DLD1 (cell line): ENCODE results near the gene RNF39.
"Not testable (repeated sequence)": the region's sequence is repeated elsewhere in the genome, so short reads cannot be mapped to it uniquely, and the experiment has no call there.

Source experiments
- in situ Hi-C: cut with HindIII; loops from 2 replicates; pipeline ENCODE4 v1.10.0; 2017; ENCODE audit warnings: low sequenced_read_pairs

Gene RNF39, protein sequence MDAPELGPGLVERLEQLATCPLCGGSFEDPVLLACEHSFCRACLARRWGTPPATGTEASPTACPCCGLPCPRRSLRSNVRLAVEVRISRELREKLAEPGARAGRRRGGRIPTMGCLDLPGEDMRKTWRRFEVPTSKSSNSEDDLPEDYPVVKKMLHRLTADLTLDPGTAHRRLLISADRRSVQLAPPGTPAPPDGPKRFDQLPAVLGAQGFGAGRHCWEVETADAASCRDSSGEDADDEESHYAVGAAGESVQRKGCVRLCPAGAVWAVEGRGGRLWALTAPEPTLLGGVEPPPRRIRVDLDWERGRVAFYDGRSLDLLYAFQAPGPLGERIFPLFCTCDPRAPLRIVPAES

GRCh38 chr6:30075094-30075789 lies at the start of gene RNF39:
Gene RNF39, minus strand, starts transcription at chr6:30075769. Its CDS starts 184 bp downstream, at chr6:30075585.
- in situ Hi-C loops, result loop anchor here (25.0 kb wide), 1 partner anchor 112 kb away; no protein-coding TSS in a partner anchor

- in situ Hi-C loops, result no loop called here
Observed at GRCh38 chr6:30122515-30122914, 46.9 kb upstream of the RNF39 start.

DNA sequence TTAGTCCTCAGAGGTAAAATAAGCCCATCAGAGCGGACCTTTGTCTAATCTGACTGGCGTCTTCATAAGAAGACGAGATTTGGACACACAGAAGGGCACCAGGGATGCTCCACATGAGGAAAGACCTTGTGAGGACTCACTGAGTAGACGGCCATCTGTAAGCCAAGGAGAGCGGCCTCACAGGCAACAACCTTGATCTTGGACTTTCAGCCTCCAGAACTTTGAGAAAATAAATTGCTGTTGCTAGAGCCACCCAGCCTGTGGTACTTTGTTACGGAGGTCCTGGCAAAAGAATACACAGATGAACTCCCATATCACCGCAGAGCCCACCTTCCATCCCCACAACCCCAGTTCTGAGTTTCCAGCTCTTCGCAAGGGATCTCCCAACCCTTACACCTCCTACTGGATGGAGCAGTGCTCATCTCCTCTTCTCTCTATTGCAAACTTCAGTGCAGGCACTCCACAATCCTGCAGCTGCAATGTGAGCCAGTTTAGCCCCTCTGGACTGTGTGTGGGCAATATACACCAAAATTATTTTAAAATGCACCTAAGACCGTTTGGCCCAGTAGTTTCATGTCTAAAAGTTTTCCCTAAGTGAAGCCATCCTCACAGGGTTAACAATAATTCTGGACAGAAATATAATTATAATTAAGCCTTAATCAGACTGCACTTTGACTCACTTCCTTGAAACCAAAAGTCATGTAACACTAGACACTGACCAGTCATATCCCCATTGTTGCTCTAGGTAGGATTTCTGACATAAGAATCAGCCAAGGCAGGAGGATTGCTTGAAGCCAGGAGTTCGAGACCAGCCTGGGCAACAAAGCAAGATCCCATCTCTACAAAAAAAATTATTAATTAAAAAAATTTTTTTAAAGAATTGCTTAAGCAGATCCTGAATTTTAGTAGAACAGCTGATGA lies 46.1 kb upstream of the RNF39 start:
- in situ Hi-C loops, result no loop called here

DNA sequence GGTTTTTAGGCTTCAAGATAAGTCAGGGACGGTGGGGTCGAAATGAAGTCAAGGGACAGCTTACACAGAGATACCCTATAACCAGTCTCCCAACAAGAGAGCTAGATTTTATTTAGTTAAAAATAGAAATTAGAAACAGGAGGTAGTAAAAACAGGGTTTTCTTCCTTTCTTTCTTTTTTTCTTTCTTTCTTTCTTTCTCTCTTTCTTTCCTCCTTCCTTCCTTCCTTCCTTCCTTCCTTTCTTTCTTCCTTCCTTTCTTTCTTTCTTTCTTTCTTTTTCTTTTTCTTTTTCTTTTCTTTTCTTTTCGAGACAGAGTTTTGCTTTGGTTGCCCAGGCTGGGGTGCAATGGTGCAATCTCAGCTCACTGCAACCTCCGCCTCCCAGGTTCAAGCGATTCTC lies 43.1 kb upstream of the RNF39 start:
- in situ Hi-C loops, result not testable (repeated sequence)

DNA sequence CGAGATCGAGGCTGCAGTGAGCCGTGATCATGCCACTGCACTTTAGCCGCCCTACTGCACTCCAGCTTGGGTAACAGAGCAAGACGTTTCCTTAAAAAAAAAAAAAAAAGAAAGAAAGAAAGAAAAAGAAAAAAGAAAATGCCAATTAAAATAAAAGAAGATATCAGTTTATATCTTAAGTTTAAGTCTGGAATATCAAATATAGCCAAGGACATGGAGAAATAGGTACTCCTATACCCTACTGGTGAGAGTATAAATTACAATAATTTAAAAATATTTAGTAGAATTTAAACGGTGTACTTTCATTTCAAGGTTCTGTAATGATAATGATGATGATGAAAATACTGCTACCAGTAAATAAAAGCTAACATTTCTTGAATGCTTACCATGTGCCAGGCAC lies 41.2 kb upstream of the RNF39 start:
- in situ Hi-C loops, result no loop called here

DNA sequence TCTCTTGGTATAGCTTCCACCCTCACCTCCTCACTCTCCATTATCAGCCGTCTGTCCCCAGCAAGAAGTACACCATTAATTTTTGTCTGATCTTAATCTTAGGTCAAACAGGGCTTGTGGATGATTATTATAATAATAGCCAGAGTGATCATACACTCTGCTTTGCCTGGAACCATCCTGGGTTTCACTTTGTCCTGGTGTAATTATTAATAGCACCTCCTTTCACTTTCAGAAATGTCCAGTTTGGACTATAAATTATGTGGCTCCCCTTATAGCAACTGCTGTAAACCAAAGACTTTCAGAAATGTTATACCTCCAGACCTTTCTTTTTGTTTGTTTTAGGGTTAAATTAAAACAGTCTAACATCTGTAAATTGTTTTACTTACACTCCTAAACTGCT lies 38.3 kb upstream of the RNF39 start:
- in situ Hi-C loops, result no loop called here

GRCh38 chr6:30113003-30113759 lies 37.6 kb upstream of the RNF39 start, which contains the start of gene TRIM31:
Gene TRIM31, minus strand, starts transcription at chr6:30113090. Its CDS starts 285 bp downstream, at chr6:30112805.
- in situ Hi-C loops, result no loop called here

GRCh38 chr6:30112402-30112994 lies 36.9 kb upstream of the RNF39 start:
- in situ Hi-C loops, result no loop called here

- in situ Hi-C loops, result no loop called here
Observed at GRCh38 chr6:30111266-30111856, 35.8 kb upstream of the RNF39 start.

DNA sequence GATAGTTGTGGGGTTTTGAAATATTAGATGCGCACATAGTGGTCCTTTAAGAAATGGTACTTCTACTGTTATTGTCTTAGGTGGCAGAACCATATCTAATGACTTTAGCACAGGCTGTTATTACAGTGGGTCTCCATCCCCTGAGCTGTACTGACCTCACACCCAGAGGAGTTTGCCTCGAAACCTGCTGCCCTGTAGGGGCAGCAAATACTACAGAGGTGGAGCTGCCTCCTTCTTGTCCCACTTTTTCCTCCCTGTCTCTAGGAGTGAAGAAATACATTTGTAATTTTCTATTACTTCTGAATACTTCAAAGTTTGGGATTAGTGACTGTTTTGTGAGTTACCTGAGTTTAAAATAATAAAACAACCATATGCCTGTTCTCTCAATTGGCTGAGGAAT lies 29.1 kb upstream of the RNF39 start:
- in situ Hi-C loops, result no loop called here

GRCh38 chr6:30103872-30104179 lies 28.3 kb upstream of the RNF39 start:
- in situ Hi-C loops, result no loop called here

DNA sequence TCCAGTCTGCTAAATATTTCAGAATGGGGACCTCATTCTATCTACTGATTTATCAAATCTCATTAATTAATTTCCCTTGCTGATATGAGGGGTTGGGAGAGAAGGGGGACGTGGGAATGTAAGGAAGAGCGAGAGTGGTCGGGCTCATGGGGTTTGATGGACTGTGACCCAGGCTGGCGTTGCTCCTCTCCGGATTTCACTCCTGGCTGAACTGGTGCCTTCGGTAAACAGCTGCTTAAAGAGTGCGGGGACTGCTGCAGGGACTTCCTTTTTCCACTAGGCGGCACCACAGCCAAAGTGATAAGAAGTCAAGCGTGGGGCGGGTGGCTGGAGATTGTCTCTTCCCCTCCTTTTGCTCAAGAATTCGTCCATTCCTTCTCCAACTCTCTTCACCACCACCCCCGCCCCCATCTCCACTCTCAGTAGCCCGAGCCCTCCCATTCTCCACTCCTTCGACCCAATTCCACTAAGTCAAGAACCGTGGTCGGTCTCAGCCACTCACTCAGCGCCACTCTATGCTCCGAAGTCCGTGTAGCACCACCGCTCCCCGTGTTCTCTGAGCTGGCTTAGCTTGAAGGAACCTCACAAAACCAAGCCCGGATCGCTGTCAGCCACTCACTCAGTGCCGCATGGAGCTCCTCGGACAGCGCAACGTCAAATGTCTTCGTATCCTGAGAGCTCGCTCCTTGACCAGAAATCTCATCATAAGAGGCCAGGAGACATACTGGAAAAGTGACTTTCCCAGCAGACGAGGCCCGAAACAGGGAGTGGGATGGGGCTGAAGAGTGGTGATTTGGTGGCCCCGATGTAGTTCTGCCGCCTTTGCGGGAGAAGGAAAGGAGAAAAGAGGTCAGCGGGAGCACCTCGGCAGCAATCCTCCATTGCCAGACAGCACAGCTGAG lies 27.7 kb upstream of the RNF39 start:
- in situ Hi-C loops, result no loop called here

- in situ Hi-C loops, result no loop called here
Observed at GRCh38 chr6:30102414-30102969, 26.9 kb upstream of the RNF39 start.

GRCh38 chr6:30101444-30102413 lies 26.2 kb upstream of the RNF39 start:
- in situ Hi-C loops, result no loop called here

DNA sequence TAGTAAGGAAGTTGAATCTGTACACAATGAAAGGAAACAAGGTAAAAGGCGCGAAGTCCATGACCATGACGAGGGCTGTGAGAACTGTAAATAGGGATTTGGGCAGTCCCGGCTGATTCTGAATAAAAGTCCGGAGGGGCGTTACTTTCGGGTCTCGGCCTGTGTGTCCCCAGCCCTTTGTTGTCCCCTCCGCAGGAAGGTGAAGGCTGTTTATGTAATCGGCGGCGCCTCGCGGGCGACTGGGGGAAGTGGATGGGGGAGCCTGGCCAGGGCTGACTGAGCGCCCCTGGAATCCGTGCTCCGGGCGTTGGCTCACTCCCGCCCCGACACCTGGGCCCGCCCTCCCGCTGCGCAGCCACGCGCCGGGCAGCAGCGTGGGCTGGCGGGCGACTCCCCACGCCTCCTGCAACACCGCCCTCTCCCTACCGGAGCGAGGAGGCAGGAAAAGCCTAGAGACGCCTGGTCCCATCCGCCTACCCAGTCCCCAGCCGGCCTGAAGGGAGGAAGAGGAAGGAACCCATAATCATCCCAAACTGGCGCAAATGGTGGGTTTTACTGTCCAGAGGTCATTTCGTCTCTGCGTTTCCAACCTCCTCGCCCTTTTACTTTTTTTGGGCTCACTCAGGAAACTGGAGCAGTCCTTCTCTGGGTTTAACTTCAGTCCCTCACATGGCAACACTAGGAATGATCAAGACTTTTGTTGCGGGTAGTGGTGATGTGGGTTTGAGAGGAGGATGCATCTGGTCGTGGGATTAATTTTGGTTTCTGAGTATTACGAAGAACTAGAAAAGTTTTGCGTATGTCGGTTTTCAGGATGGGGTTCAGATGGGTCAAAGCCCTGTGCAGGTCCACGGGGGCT lies 25.2 kb upstream of the RNF39 start:
- in situ Hi-C loops, result no loop called here

GRCh38 chr6:30100154-30100553 lies 24.6 kb upstream of the RNF39 start:
- in situ Hi-C loops, result no loop called here
